GM18498 (cell line): ENCODE data around the gene FOXA3.
"Not testable (repeated sequence)": the region's sequence is repeated elsewhere in the genome, so short reads cannot be mapped to it uniquely, and the experiment has no call there.

Source experiments
- ATAC-seq: cut with Tn5 transposase; IDR thresholded peaks from one replicate; pipeline ENCODE4 v1.9.1; 2021; ENCODE audit warnings: mild to moderate bottlenecking, moderate library complexity; ENCODE audit not compliant: unreplicated experiment

Gene FOXA3

DNA sequence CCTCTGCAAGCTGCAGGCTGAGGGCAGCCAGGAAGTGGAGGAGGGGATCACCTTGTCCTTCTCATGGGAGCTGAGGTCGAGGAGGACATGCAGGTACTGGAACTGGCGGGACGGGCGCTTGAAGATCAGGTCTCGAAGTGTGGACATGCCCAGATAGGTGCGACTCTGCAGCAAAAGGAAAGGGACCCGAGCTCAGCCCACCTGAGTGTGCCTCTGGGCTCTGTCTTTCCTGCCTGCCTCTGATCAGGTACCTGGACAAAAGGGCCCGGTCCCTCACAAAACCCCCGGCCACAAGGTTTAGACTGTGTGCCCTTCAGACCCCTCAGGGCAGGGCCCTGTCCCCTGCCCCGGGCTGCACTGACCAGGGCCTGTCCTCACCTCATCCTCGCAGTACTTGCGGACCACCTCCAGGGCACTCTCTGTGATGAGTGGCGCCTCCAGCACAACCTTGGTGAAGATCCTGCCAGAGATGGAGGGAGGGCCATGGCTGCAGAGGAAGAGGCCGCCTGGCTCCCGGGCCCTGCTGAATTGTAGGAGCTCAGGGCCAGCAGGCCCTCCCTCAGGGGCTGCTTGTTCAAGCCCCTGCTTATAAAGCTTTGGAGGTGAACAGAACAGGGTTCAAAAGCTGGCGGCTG lies 36.5 kb upstream of the FOXA3 start:
- no peak for ATAC-seq

GRCh38 chr19:45828523-45828922 lies 35.6 kb upstream of the FOXA3 start:
- no peak for ATAC-seq

DNA sequence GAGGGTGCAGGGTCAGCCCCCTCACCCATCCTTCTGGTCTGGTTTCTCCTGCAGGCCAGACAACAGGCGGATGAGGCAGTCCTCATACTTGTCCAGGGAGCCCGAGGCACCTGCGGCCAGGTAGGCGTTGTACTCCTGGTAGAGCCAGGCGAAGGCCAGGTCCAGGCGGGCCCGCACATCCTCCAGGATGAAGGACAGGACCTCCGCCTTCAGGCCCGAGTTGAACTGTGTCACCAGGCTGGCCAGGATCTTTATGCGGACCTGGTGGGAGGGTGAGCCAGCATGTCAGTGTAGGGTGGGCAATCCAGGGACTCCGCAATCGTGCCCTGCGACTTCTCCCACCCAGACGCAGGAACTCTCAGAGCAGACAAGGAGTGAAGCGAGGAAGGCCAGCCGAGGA lies 35.2 kb upstream of the FOXA3 start:
- no peak for ATAC-seq

DNA sequence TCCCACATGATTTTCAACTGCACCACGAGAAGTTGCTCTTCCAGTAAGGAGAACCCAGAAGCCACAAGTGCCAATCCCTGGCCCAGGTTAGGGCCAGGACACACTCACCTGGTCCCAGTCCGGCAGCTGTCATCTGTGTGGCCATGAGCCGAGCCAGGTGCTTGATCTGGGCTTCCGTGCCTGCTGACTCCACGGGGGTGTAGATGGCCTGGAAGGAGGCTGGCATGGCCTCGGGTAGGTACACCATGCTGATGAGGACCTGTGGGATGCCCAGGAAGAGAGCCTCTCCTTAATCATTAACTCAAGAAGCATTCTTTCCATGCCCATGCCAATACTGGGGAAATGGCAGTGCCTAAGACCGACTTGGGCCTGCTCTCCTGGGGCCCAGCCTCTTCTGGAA lies 29.2 kb upstream of the FOXA3 start:
- ATAC-seq: no peak

DNA sequence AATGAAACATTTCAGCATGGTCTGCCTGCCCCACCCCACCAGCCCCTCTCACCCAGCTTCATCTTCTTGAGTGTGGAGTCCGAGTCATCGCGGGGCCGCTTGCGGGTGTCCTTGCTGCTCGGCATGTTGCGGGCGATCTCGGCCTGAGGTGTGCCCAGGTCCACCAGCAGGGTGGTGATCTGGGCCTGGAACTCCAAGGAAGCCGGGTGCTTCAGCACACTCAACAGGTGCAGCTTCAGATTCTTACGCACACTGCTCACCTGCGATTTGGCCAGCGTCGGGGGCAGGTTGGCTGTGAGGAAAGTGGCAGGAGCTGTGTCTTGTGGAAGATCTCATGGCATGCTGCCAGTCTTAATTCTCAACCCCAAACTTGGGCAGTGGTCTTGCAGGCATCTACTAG lies 21.9 kb upstream of the FOXA3 start:
- no peak for ATAC-seq

DNA sequence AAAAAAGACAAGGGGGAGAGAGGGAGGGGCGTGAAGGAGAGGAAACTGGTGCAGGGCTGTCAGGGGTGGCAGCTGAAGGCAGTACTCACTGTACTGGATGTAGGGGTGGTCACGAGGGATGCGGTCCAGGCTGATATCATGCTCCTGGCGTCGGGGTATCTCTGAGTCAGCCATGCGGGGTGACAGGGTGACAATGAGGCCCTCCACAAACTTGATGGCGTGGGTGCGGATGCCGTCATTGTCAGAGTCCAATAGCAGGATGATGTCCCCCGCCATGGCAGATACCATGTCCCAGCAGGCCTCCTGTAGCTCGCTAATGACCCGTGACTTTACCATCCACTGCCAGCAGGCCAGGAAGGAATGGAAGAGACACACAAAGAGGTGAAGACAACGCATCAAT lies 16.5 kb upstream of the FOXA3 start:
- ATAC-seq: no peak

DNA sequence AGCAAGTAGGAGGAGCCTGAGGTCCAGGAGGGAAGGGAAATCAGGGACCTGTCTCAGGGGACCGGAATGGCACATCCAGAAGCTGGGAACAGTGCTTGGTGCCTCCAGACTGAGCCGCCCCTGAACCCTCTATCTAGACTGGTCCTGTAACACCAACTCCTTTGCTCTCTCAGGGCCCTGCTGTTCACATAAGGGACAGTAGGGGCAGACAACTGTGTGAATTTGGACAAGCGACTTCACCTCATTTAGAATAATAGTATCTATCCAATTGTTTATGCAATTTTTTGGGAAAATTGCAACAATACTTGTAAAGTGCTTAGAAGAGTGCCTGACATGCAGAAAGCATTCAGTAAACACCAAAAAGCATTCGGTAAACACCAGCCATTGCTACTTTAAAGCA lies 15.2 kb upstream of the FOXA3 start:
- ATAC-seq: no peak

- no peak for ATAC-seq
Measured at GRCh38 chr19:45852145-45852750, 11.9 kb upstream of the FOXA3 start.

GRCh38 chr19:45852983-45853382 lies 11.1 kb upstream of the FOXA3 start:
- ATAC-seq: no peak

DNA sequence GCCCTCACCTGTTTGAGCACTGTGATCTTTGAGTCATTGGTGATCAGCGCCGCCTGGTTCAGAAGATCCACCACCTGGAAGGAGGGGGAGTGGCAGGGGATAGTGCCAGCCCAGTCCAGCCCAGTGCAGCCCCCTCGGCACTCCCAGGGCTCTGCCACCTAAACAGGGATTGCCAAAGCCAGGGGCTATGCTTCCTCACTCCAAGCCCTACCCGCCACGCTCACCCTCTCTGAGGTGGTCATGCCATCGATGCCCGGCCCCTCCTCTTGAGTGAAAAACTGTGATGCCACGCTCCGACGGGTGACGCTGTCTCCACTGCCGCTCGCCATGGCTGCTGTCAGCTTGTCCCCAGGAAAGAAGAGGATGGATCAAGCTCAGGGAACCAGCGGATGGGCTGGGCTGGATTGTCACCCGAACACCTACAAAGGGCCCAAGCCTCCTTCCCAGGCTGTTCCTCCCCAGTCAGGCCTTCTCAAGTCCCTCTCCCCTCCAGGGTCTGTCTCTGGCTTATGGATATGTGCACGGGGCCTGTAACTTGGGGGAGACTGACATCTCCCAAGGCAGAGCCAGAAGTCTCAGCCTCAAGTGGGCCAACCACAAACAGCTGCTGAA lies 9.9 kb upstream of the FOXA3 start:
- no peak for ATAC-seq

GRCh38 chr19:45860359-45861259 lies 3.5 kb upstream of the FOXA3 start:
- no peak for ATAC-seq

DNA sequence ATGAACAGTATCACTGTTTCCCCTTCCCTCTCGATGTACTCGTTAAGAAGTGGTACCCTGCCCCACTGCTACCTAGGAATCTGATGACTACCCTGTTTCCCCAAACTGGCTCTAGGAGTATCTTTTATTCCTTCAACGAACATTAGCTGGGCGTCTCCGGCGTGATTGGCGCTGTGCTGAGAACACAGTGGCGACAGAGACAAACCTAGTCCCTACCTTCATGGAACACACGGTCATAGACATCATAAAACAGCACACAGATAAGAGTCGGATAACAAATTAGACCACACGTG lies 1.9 kb upstream of the FOXA3 start:
- no peak for ATAC-seq

DNA sequence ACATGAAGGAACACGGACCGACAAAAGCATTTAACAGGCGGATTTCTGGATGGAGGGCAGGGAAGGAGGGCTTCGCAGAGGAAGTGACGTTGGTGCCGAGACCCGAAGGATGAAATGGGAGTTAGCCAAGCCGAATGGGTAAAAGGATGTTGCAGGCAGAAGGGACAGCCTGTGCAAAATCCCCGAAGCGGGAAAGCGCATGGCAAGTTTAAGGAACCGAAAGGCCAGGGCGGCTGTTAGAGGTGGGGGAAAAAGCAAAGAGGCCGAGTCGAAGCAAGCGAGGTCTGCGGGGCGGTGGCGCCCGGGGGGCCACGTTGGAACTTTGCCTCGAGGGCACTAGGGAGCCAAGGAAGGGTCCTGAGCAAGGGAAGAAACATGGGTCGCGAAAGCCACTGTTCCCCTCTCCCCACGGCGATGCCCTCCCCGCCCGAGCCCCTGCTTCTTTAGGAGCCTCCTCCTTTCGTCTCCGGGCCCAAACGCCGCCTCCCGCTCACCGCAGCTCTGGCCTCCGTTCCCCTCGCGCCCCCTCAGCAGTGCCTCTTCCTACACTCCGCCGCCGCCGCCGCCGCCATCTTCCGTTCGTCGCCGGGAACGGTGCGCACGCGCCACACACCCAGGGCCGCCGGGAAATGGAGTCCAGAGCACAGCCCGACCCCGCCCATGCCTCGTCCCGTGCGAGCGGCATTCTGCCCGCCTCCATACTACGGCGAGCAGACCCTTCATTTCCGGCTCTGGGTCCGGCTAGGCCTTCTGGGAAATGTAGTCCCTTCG lies 1.4 kb upstream of the FOXA3 start, which contains the start of gene SYMPK:
Gene SYMPK, minus strand, starts transcription at position 584 of the 771 bp plus-strand sequence. CDS start 8,652 bp downstream, outside the sequence.
- peak; percentile 91 for ATAC-seq

GRCh38 chr19:45863335-45863839 lies 739 bp upstream of the FOXA3 start:
- ATAC-seq: no peak

GRCh38 chr19:45864629-45865082 lies 530 bp downstream of the FOXA3 start:
- ATAC-seq: no peak

- ATAC-seq: no peak
Measured at GRCh38 chr19:45865269-45865948, 1.3 kb downstream of the FOXA3 start.

DNA sequence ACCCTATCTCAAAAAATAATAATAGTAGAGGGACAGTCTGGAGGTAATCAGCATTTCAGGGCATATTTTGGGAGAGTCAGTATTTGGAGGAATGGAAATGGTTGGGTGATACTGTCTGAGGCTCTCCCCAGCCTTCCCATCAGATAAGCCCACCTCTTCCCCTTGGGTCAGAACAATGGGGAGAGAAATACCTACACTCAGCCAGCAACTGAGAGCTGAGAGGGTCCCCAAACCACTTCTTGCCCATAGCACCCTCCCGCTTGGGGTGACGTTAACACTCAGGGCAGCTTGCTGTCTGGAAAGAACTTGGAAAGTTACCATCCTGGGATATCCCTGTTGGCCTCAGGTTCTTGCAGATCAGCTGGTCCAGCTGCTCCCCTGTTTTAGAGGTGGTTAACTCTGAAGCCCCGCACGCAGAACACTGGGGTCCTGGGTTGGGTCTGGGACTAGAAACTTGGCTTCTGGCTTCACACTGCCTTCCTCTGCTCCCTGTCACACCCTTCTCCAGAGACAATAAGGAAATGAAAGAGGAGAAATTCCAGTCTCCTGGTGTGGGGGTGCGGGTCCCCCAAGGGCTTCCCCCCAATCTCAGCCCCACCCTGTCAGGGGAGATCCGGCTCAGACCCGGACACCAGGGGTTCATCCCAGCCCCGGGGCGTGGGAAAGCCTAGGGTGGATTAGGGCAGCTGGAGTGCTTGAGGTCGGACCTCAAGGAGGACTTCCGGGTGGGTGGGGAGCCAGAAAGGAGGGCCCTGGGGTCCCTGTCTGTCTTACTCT lies 2.5 kb downstream of the FOXA3 start:
- no peak for ATAC-seq

DNA sequence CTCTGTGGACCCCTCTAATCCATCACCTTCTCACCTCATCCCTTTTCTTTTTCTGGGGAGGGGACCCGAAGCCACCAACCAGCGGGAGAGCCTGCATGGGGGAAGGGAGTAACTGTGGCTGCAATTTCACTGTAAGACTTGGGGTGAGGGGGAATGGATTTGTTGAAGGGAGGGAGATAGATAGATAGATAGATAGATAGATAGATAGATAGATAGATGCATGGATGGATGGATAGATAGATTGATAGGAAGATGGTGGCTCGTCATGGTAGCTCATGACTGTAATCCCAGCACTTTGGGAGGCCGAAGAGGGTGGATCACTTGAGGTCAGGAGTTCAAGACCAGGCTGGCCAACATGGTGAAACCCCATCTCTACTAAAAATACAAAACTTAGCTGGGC lies 3.1 kb downstream of the FOXA3 start:
- not testable (repeated sequence) for ATAC-seq

DNA sequence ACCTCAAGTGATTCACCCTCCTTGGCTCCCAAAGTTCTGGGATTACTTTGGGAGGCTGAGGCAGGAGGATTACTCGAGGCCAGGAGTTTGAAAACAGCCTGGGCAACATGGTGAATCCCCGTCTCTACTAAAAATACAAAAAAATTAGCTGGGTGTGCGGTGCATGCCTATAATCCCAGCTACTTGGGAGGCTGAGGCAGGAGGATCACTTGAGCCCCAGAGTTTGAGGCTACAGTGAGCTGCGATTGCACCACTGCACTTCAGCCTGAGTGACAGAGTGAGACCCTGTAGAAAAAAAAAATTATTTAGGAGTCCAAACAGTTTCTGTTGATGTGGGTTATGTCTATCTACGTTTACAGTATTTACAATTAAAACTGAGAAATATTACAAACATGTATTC lies 6.7 kb downstream of the FOXA3 start:
- ATAC-seq: no peak
